CD14-positive monocyte (primary cell): ENCODE data around the gene TMOD1. TPM values are rescaled to one million over a fixed set of nuclear protein-coding genes. Genes with fewer than 3 reads are reported as not detected.

Experiments
- DNase-seq, 3 donors: peaks; one replicate each; pipeline ENCODE4 v3.0.0-alpha.2; 2011 to 2022
- H2AFZ ChIP-seq: 2 replicates; pipeline ENCODE4 v1.6.0; 2012; ENCODE audit warnings: mild to moderate bottlenecking, low read depth, low read length, inconsistent platforms; ENCODE audit not compliant: insufficient read depth, poor library complexity, severe bottlenecking
- H3K27ac ChIP-seq, 2 donors: 1 replicate in 1 of 2; 2 replicates in 1 of 2; pipeline ENCODE4 v1.5.1; 2012 to 2013; ENCODE audit warnings: low read length in 2 of 2, control low read depth in 1 of 2, inconsistent platforms in 1 of 2, low read depth in 1 of 2, mild to moderate bottlenecking in 1 of 2
- H3K27me3 ChIP-seq, 2 donors: one replicate each; pipeline versions ENCODE4 v1.6.0 to v1.6.1; 2011 to 2013; ENCODE audit warnings: low read length in 2 of 2; ENCODE audit not compliant: control insufficient read depth in 2 of 2, insufficient read depth in 2 of 2
- H3K36me3 ChIP-seq, 2 donors: replicated peaks in 1 of 2; 1 replicate in 1 of 2; 2 replicates in 1 of 2; pipeline versions ENCODE4 v1.5.1 to v1.6.1; 2012 to 2013; ENCODE audit warnings: low read length in 2 of 2, control low read depth in 1 of 2, inconsistent platforms in 1 of 2, mild to moderate bottlenecking in 1 of 2; ENCODE audit not compliant: insufficient read depth in 2 of 2, control insufficient read depth in 1 of 2
- H3K4me1 ChIP-seq, 2 donors: 1 replicate in 1 of 2; 2 replicates in 1 of 2; pipeline versions ENCODE4 v1.5.1 to v1.6.1; 2012 to 2013; ENCODE audit warnings: low read length in 2 of 2, control low read depth in 1 of 2, inconsistent platforms in 1 of 2, mild to moderate bottlenecking in 1 of 2, moderate library complexity in 1 of 2; ENCODE audit not compliant: insufficient read depth in 2 of 2, control insufficient read depth in 1 of 2
- H3K4me2 ChIP-seq: replicated peaks from 2 replicates; pipeline ENCODE3; 2012; ENCODE audit warnings: low read length, moderate library complexity, mild to moderate bottlenecking; ENCODE audit not compliant: poor library complexity, severe bottlenecking; ENCODE audit errors: extremely low read depth
- H3K4me3 ChIP-seq, 3 experiments: fragments of 200-600 bp in 1 of 3; sonication (generic) in 1 of 3; replicated peaks in 1 of 3; 1 replicate in 2 of 3; 2 replicates in 1 of 3; pipeline ENCODE4 v1.5.1; 2011 to 2013; ENCODE audit warnings: low read length in 3 of 3, mild to moderate bottlenecking in 3 of 3, control low read depth in 2 of 3, low read depth in 2 of 3, inconsistent platforms in 1 of 3, moderate library complexity in 1 of 3
- H3K79me2 ChIP-seq: 2 replicates; pipeline ENCODE4 v1.6.0; 2012; ENCODE audit warnings: mild to moderate bottlenecking, control low read depth, inconsistent platforms, low read length, moderate library complexity; ENCODE audit not compliant: insufficient read depth
- H3K9ac ChIP-seq: 2 replicates; pipeline ENCODE4 v1.6.0; 2017; ENCODE audit warnings: low read length, mild to moderate bottlenecking; ENCODE audit not compliant: insufficient read depth, poor library complexity, severe bottlenecking
- H3K9me3 ChIP-seq, 2 donors: replicated peaks in 1 of 2; 1 replicate in 1 of 2; 2 replicates in 1 of 2; pipeline versions ENCODE4 v1.5.1 to v1.6.1; 2012 to 2013; ENCODE audit warnings: low read length in 2 of 2, control low read depth in 1 of 2; ENCODE audit not compliant: control insufficient read depth in 1 of 2, insufficient read depth in 1 of 2
- H4K20me1 ChIP-seq: 2 replicates; pipeline ENCODE4 v1.6.0; 2012; ENCODE audit warnings: mild to moderate bottlenecking, low read length, control low read depth, moderate library complexity; ENCODE audit not compliant: insufficient read depth
- H3K27ac Mint-ChIP-seq, 7 donors: one replicate each; pipeline ENCODE4 v1.8.0; 2020; ENCODE audit warnings: mild to moderate bottlenecking in 7 of 7, mixed read lengths in 7 of 7, moderate library complexity in 6 of 7, inconsistent platforms in 2 of 7
- H3K27me3 Mint-ChIP-seq, 3 donors: one replicate each; pipeline ENCODE4 v1.8.0; 2021 to 2022; ENCODE audit warnings: low read depth in 3 of 3, mild to moderate bottlenecking in 3 of 3, mixed read lengths in 3 of 3, moderate library complexity in 3 of 3, inconsistent platforms in 1 of 3
- H3K36me3 Mint-ChIP-seq, 2 donors: one replicate each; pipeline ENCODE4 v1.8.0; 2020; ENCODE audit warnings: mixed read lengths in 2 of 2, inconsistent platforms in 1 of 2, mild to moderate bottlenecking in 1 of 2
- H3K4me1 Mint-ChIP-seq: one replicate; pipeline ENCODE4 v1.8.0; 2020; ENCODE audit warnings: mild to moderate bottlenecking, mixed read lengths
- H3K4me3 Mint-ChIP-seq, 2 donors: one replicate each; pipeline ENCODE4 v1.8.0; 2020; ENCODE audit warnings: mild to moderate bottlenecking in 2 of 2, mixed read lengths in 2 of 2, moderate library complexity in 1 of 2
- H3K9me3 Mint-ChIP-seq, 7 donors: one replicate each; pipeline ENCODE4 v1.8.0; 2020 to 2022; ENCODE audit warnings: mixed read lengths in 7 of 7, mild to moderate bottlenecking in 6 of 7, moderate library complexity in 6 of 7, inconsistent platforms in 2 of 7
- CTCF ChIP-seq: fragments of 200-600 bp; IDR thresholded peaks from one replicate; pipeline ENCODE4 v1.8.0; 2022; ENCODE audit warnings: antibody characterized with exemption, mild to moderate bottlenecking
- WGBS: methylation state at CpG from one replicate; pipeline ENCODE4 v1.1.5; 2013; ENCODE audit warnings: missing lambda C conversion rate; ENCODE audit not compliant: insufficient coverage; 5-methylcytosine and 5-hydroxymethylcytosine counted together
- intact Hi-C, 2 donors: fragments of 100-400 bp; cut with micrococcal nuclease; formaldehyde crosslinking; loops; one replicate each; pipeline versions ENCODE4 v1.15.0 to v1.15.1; 2023
- polyA plus RNA-seq, 3 donors: library from polyadenylated mRNA; depleted of rRNA in 1 of 3; unstranded in 2 of 3; stranded (reverse) in 1 of 3; fragments of 300-500 nt in 2 of 3; fragments of >200 nt in 1 of 3; fragmentation: Illumina TruSeq in 2 of 3; gene quantifications; 1 replicate in 2 of 3; 2 replicates in 1 of 3; pipeline ENCODE4 v1.2.3, GENCODE V29; 2012 to 2021

The TMOD1 gene
- polyA plus RNA-seq, 3 donors, result 0.09 to 0.81 (median 0.59) TPM

GRCh38 chr9:97480174-97480573 lies 21.3 kb upstream of the TMOD1 start:
- H3K9me3 ChIP-seq, result no peaks in the 10 kb centered on the region
- peaks cover 72 to 89% of the 10 kb centered on the region in 2 donors for H3K36me3 ChIP-seq
- Mint-ChIP-seq H3K4me3 (no peak overlapping the region), H3K4me1 (peaks cover 2% of the 10 kb centered on the region), H3K36me3 (peaks cover 71 to 72% of the 10 kb centered on the region in 2 donors), H3K27me3 (no peaks in the 10 kb centered on the region), H3K27ac (peak overlapping the region in 1 of 7 donors; percentile 68), H3K9me3 (no peaks in the 10 kb centered on the region)
- DNase-seq, result no peak
- WGBS, result no CpG with 5 or more reads among the region's 1 CpG
- no peaks in the 10 kb centered on the region for H3K27me3 ChIP-seq
- no peak for TF ChIP-seq CTCF
- no peak overlapping the region for H3K4me3 ChIP-seq
- H4K20me1 ChIP-seq, result no peaks in the 10 kb centered on the region
- no peak overlapping the region for H3K4me2 ChIP-seq
- H3K79me2 ChIP-seq, result no peaks in the 10 kb centered on the region
- intact Hi-C loops, result no loop called here
- H3K9ac ChIP-seq, result no peak overlapping the region
- no peak overlapping the region for H2AFZ ChIP-seq
- no peak overlapping the region for H3K27ac ChIP-seq
- no peaks in the 10 kb centered on the region for H3K4me1 ChIP-seq

- H2AFZ ChIP-seq, result no peak overlapping the region
- peaks cover 2% of the 10 kb centered on the region for H3K4me1 Mint-ChIP-seq
- intact Hi-C loops, result no loop called here
- no peak overlapping the region for H3K9ac ChIP-seq
- H3K27me3 Mint-ChIP-seq, result no peaks in the 10 kb centered on the region
- no peak overlapping the region for H3K4me2 ChIP-seq
- no peak for TF ChIP-seq CTCF
- H3K36me3 Mint-ChIP-seq, result peaks cover 70 to 73% of the 10 kb centered on the region in 2 donors
- DNase-seq, result no peak
- no peaks in the 10 kb centered on the region for H3K4me1 ChIP-seq
- H4K20me1 ChIP-seq, result no peaks in the 10 kb centered on the region
- H3K4me3 ChIP-seq, result no peak overlapping the region
- no peaks in the 10 kb centered on the region for H3K27me3 ChIP-seq
- no peaks in the 10 kb centered on the region for H3K9me3 Mint-ChIP-seq
- H3K9me3 ChIP-seq, result no peaks in the 10 kb centered on the region
- H3K27ac Mint-ChIP-seq, result no peak overlapping the region
- H3K36me3 ChIP-seq, result peaks cover 69 to 90% of the 10 kb centered on the region in 2 donors
- H3K4me3 Mint-ChIP-seq, result no peak overlapping the region
- no peak overlapping the region for H3K27ac ChIP-seq
- no CpG with 5 or more reads among the region's 1 CpG for WGBS
- H3K79me2 ChIP-seq, result no peaks in the 10 kb centered on the region
Measured at GRCh38 chr9:97480749-97481148, 20.7 kb upstream of the TMOD1 start.
